Transverse colon (tissue), 4 donors: ENCODE measurements around the gene EIF5A. TPM values are rescaled to one million over a fixed set of nuclear protein-coding genes. Genes with fewer than 3 reads are reported as not detected.
A peak's percentile ranks its signal among the peaks of the same experiment; 100 is the strongest.

Experiments used
- DNase-seq: peaks from one replicate; pipeline ENCODE4 v3.0.0-alpha.2; 2019
- H3K27ac ChIP-seq, 4 donors: fragments of 200-600 bp; sonication (generic); 2 replicates each; pipeline ENCODE4 v1.5.1; 2016 to 2018; ENCODE audit warnings: inconsistent platforms in 4 of 4
- H3K27me3 ChIP-seq: fragments of 200-600 bp; sonication (generic); 2 replicates; pipeline ENCODE4 v1.5.1; 2017; ENCODE audit warnings: inconsistent platforms
- H3K36me3 ChIP-seq, 4 donors: fragments of 200-600 bp; sonication (generic); 2 replicates each; pipeline ENCODE4 v1.5.1; 2017 to 2019; ENCODE audit warnings: inconsistent platforms in 4 of 4
- H3K4me1 ChIP-seq, 4 donors: fragments of 200-600 bp; sonication (generic); 2 replicates each; pipeline ENCODE4 v1.5.1; 2017 to 2020; ENCODE audit warnings: inconsistent platforms in 4 of 4
- H3K4me3 ChIP-seq, 4 donors: fragments of 200-600 bp; sonication (generic); 1 replicate in 1 of 4; 2 replicates in 3 of 4; pipeline versions ENCODE4 v1.5.1 to v1.6.1; 2017 to 2019; ENCODE audit warnings: inconsistent platforms in 4 of 4
- H3K9me3 ChIP-seq, 2 donors: fragments of 200-600 bp; sonication (generic); 2 replicates each; pipeline ENCODE4 v1.5.1; 2017 to 2019; ENCODE audit warnings: inconsistent platforms in 2 of 2
- CTCF ChIP-seq, 5 experiments: fragments of 200-600 bp in 3 of 5; fragments of 450-650 bp in 2 of 5; sonication (generic) in 3 of 5; IDR thresholded peaks; 1 replicate in 2 of 5; 2 replicates in 3 of 5; pipeline ENCODE4 v1.5.1; 2016 to 2017; ENCODE audit warnings: antibody characterized with exemption in 5 of 5, inconsistent platforms in 3 of 5, mild to moderate bottlenecking in 2 of 5, moderate library complexity in 1 of 5
- EP300 ChIP-seq: sonication (generic); formaldehyde crosslinking; IDR thresholded peaks from one replicate; pipeline ENCODE4 v1.6.1; 2017; ENCODE audit warnings: antibody characterized with exemption, low read depth
- POLR2A ChIP-seq: fragments of 450-650 bp; IDR thresholded peaks from one replicate; pipeline ENCODE4 v1.6.1; 2016; ENCODE audit warnings: antibody characterized with exemption, mild to moderate bottlenecking, moderate library complexity
- POLR2AphosphoS5 ChIP-seq, 3 donors: sonication (generic); formaldehyde crosslinking; IDR thresholded peaks; one replicate each; pipeline ENCODE4 v1.6.1; 2016; ENCODE audit warnings: antibody characterized with exemption in 3 of 3
- WGBS, 2 donors: methylation state at CpG; one replicate each; pipeline ENCODE4 v1.1.5; 2018; ENCODE audit warnings: low coverage in 1 of 2; 5-methylcytosine and 5-hydroxymethylcytosine counted together
- in situ Hi-C, 4 donors: fragments of 200-750 bp; cut with MboI; loops; one replicate each; pipeline versions ENCODE4 v1.15.0 to v1.15.1; 2017; ENCODE audit warnings: low sequenced_read_pairs in 3 of 4, low pct_ligation_motif_present in 1 of 4, low pct_unique_long_range_greater_than_20kb in 1 of 4
- intact Hi-C: fragments of 100-400 bp; cut with DNase I; formaldehyde crosslinking; loops from one replicate; pipeline ENCODE4 v1.15.1; 2023; ENCODE audit warnings: low total_unique reads
- total RNA-seq, 4 donors: library from RNA; depleted of rRNA; stranded (reverse); fragments of >200 nt; gene quantifications; one replicate each; pipeline ENCODE4 v1.1.0, GENCODE V29; 2016

The EIF5A gene
- total RNA-seq, 4 donors from 2014 or later, result 91.3 to 188 (median 149) TPM

DNA sequence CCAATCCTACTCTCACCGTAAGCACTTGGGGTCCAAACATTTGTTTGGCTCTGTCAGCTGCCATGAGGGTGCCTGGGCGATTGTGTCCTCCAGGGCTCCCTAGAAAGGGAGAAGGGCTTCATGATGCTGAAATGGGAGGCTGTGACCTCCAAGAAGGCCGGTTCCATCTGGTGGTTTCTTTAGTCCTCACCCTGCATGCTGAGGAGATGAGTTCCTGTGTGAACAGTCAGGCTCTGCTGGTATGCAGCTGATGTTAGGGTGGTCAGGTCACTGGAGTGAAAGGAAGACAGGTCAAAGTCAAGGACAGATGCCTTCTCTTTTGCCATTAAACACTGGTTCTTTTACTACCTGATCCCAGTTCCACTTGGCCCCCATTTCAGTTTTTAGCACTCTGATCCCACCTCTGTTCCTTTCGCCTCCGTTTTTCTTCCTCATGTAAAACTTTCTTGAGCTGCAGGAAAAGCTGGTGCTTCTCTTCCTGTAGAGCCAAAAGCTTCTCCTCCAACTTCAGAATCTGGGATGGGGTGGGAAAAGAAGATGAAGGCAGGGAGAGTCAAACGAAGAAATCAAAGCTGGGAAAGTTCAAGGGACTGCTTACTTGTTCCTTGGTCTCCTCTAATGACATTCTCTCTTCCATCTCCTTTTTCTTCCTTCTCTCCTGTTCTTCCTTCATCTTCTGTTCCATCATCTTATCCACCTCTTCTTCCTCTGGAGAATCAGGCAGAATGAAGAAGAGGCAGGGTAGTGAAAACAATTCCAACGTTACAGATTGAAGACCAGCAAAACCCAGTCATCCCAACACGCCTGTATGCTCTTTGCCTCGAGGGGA lies 6.7 kb downstream of the EIF5A start:
- intact Hi-C loops, result no loop called here

DNA sequence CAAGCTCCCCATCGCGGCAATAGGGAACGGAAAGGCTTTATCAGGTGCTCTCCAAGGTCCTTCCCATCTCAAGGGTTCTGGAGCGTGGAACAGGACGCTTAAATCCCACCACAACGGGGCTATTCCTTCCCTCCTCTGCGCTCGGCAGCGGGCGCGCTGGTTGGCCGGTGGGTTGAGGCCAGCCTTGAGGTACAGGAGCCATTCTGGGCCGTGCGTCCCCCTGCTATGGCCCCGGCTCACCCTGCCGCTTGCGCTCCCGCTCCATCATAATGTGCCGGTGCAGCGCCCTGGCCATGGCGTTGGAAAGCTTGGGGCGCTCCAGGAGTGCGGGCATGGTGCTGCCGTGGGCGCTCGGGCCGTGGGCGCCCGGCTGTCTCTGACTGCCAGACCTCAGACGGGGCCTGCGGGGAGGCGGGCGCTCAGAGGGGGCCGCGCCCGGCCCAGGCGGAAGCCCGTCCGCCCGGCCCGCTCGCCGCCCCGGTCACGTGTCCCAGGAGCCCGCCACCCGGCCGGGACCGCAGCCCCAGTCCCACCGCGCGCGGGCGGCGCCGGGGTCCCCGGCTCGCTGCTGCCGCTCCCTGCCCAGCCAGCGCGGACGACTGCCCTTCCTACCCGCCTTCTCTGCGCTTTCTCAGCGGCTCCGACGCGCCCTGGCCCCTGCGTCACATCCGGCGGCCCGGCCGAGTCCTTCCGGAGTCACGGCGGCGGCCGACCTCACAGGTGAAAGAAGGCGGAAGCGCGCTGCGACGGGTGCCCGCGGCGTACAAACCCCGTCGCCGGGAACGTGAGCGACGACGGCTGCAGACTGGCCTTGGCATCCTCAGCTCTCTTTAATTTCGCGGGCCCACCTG lies 7.5 kb downstream of the EIF5A start, which contains the start of gene GPS2:
GPS2 (minus strand) TSS at position 642 of the 851 bp plus-strand sequence; CDS start at position 334, 308 bp downstream.
- peak within 1 kb of the TSS; percentile 30 to 94 (median 91) for H3K4me3 ChIP-seq
- no peaks in the 10 kb centered on the region for H3K27me3 ChIP-seq
- TF ChIP-seq POLR2AphosphoS5 (IDR thresholded peaks at IDR 0.05) (peak; percentile 90 to 97 (median 95)), EP300 (no peak), POLR2A (peak; percentile 82), CTCF (IDR thresholded peaks at IDR 0.05) (no peak)
- intact Hi-C loops (no loop called here), in situ Hi-C loops (no loop called here)
- peak; percentile 96 for DNase-seq
- H3K4me1 ChIP-seq, result peaks cover 12 to 41% (median 26%) of the 10 kb centered on the region in 4 donors
- WGBS, 2 donors, result 1% methylated on average over 30 of the region's 95 CpGs; no CpG with 5 or more reads in 1 of the 2 donors
- H3K27ac ChIP-seq, result peak within 1 kb of the TSS; percentile 93 to 98 (median 95)
- H3K9me3 ChIP-seq, result no peaks in the 10 kb centered on the region
- peaks cover 0 to 42% (median 15%) of the 10 kb centered on the region in 4 donors for H3K36me3 ChIP-seq

More for the DNA sequence above, 6.7 kb downstream of the EIF5A start:
- in situ Hi-C loops, result no loop called here
- Histone ChIP-seq H3K4me1 (peaks cover 21 to 50% (median 33%) of the 10 kb centered on the region in 4 donors), H3K27me3 (no peaks in the 10 kb centered on the region), H3K27ac (peak overlapping the region; percentile 93 to 98 (median 95)), H3K4me3 (peak overlapping the region; percentile 30 to 94 (median 91)), H3K36me3 (peaks cover 0 to 47% (median 18%) of the 10 kb centered on the region in 4 donors), H3K9me3 (no peaks in the 10 kb centered on the region)
- 22 to 44% methylated on average over 4 to 9 of the region's 9 CpGs for WGBS, 2 donors
- DNase-seq, result no peak
- TF ChIP-seq EP300 (no peak), CTCF (IDR thresholded peaks at IDR 0.05) (no peak), POLR2A (no peak), POLR2AphosphoS5 (IDR thresholded peaks at IDR 0.05) (no peak)

DNA sequence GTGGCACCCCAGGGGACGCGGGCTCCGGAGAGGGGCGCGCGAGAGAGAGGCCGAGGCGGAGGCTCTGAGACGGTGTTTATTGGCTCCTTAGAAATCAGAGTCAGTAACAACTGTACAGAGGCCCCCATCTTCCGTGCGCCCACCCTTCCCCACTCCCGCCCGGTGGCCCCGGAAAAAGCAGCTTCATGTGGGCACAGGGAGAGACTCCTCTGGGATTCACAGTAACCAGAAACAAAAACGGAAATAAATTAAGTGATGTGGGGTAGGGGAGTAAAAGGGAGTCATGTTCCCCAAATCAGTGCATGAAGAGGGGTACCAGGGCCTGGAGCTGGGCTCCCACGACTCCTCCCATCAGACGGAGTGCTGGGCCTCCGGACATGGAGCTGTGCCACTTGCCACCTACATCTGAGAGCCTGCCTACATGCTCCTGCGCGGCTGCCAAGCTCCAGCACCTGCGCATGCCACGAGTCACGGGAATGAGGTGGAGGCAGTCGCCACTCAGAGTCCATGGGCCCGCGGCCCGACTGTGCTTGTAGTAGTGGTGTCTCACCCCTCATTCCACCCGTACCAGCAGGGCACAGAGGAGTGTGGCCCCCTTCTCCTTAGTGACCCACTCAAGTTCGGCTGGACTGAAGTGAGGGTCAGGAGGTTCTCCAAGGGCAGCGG lies 8.3 kb downstream of the EIF5A start:
- H3K4me1 ChIP-seq, result peaks cover 11 to 34% (median 18%) of the 10 kb centered on the region in 4 donors
- intact Hi-C loops (no loop called here), in situ Hi-C loops (no loop called here)
- H3K36me3 ChIP-seq, result peaks cover 0 to 34% (median 15%) of the 10 kb centered on the region in 4 donors
- 35 to 67% methylated on average over 1 to 20 of the region's 30 CpGs for WGBS, 2 donors
- peak overlapping the region; percentile 93 to 98 (median 95) for H3K27ac ChIP-seq
- H3K4me3 ChIP-seq, result peak overlapping the region; percentile 30 to 94 (median 91)
- H3K9me3 ChIP-seq, result no peaks in the 10 kb centered on the region
- DNase-seq, result no peak
- no peaks in the 10 kb centered on the region for H3K27me3 ChIP-seq
- no peak for TF ChIP-seq CTCF (IDR thresholded peaks at IDR 0.05)
- no peak for TF ChIP-seq EP300
- TF ChIP-seq POLR2AphosphoS5 (IDR thresholded peaks at IDR 0.05), result no peak
- TF ChIP-seq POLR2A, result no peak
